ENCODE results near the gene TTLL9.

DNA sequence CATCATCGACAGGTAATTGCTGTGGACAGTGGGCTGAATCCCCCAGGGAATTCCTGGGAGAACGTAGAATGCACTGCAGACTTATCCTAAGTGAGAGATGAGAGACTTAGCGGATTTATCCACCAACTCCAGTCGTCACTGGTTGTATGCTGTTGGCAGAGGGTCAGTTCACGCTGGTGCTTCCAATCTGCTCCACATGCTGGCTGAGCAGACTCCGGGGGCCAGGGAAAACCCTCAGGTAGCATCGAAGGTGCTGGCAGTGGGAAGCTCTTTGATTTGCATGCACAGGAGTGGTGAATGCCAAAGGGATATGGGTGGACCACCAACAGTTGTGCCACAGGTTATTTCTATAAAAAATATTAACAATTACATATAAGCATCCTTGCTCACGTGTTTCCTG is 20.2 kb downstream of the TTLL9 start:
- TF ChIP-seq POLR2A (IDR thresholded peaks at IDR 0.05) (no peak), POLR2AphosphoS5 (IDR thresholded peaks at IDR 0.05) (no peak), EP300 (IDR thresholded peaks at IDR 0.05) (no peak)
- TF ChIP-seq, protein P1, sequence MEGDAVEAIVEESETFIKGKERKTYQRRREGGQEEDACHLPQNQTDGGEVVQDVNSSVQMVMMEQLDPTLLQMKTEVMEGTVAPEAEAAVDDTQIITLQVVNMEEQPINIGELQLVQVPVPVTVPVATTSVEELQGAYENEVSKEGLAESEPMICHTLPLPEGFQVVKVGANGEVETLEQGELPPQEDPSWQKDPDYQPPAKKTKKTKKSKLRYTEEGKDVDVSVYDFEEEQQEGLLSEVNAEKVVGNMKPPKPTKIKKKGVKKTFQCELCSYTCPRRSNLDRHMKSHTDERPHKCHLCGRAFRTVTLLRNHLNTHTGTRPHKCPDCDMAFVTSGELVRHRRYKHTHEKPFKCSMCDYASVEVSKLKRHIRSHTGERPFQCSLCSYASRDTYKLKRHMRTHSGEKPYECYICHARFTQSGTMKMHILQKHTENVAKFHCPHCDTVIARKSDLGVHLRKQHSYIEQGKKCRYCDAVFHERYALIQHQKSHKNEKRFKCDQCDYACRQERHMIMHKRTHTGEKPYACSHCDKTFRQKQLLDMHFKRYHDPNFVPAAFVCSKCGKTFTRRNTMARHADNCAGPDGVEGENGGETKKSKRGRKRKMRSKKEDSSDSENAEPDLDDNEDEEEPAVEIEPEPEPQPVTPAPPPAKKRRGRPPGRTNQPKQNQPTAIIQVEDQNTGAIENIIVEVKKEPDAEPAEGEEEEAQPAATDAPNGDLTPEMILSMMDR (IDR thresholded peaks at IDR 0.05) = no peak

Measured in suprapubic skin (tissue), 4 donors.